Renal pelvis (tissue), 4 donors: Measurements from ENCODE around the gene HCFC2. TPM values are rescaled to one million over a fixed set of nuclear protein-coding genes. Genes with fewer than 3 reads are reported as not detected.

ENCODE experiments used
- DNase-seq: peaks from one replicate; pipeline ENCODE4 v3.0.0-alpha.2; 2013
- polyA plus RNA-seq, 3 donors: library from polyadenylated mRNA; unstranded; fragments of 120-200 nt; gene quantifications; one replicate each; pipeline ENCODE4 v1.2.1, GENCODE V29; 2013; ENCODE audit not compliant: insufficient read length in 3 of 3

HCFC2 gene
- polyA plus RNA-seq, 3 donors: 14.0 to 17.1 (median 16.8) TPM

DNA sequence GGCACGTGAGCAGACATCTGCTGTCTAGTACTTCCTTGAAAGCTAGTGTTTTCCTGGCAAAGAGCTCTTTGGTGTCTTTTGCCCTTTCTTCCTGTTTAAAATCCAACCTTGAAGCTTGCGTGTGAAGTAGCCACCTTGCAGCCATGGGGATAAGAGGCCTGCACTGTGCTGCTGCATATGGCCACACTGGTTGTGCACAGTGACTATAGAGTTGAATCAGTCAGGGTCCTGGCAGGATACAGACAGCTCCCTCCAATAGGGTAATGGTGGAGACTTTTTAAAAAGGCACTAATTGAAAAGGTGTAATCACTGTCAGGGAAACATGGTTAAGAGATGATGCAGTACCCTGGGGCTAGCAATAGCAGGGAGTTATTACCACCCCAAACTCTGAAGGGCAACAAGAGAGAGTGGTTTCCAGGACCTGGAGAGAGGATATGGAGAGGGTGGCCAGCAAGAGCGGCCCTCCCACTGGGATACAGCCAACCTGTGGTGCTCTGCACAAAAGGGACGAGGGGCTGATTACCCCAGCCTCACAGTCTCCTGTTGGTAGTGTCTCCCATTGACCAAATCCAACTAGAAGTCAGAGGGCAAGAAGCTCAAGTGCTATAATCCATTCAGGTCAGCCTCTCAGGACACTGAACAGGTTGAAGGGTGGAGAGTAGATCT is 9.5 kb upstream of the HCFC2 start:
- DNase-seq: no peak

DNA sequence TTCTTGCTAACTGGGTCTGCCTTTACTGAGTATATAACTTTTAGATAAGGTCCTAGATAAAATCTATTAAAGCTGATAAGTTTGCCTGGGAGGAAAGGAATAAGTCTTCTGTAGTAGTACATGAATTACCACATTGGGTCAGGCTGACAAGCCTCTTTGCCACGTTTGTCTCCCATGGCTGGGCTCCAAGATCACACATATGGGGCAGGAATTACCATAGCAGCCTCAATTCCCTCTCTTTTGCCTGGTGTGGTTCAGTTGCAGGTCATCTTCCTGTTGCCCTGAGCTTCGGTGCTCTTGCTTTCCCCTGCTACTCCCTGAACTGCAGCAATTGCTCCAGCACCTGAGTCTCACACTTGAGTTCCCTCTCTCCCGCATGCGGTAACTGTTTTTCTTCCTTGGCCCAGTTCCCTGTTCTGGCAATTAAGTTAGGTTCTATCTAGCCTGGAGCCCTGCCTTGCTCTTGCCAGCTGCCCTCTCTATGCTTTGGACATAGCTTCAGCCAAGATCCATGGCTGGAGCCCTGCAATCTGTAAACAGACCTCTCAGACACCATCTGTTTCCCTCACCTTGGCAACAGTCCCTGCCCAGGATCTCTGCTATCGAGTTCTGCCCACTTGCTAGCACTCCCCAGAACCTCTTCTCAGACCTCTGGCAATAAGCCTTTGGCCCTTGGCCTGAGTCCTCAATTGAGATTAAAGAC is 8.5 kb upstream of the HCFC2 start:
- DNase-seq: no peak

DNA sequence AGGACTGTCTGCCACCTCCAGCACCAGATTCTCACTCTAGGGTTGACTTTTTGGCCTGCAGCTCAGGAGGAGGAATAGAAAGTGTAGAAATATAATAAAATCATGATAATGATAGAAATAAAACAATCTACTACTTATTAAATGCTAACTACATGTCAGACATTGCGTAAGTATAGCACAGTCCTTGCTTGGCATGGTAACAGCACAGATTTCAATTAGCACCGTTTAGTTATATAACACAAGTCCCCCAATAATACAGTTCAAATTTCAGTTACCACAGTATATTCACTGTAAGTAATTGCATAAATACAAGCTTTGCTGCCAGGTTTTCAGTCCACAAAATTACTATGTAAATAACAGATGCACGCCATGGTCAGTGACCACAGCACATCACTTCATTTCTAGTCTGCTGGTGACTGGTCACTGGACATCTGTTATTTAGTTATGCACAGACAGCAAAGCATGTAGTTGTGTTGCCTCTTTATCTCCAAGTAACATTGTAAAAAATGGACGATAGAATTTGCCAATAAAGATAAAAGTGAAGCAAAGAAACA is 7.8 kb upstream of the HCFC2 start:
- no peak for DNase-seq

GRCh38 chr12:104057771-104058197 is 6.5 kb upstream of the HCFC2 start:
- no peak for DNase-seq

DNA sequence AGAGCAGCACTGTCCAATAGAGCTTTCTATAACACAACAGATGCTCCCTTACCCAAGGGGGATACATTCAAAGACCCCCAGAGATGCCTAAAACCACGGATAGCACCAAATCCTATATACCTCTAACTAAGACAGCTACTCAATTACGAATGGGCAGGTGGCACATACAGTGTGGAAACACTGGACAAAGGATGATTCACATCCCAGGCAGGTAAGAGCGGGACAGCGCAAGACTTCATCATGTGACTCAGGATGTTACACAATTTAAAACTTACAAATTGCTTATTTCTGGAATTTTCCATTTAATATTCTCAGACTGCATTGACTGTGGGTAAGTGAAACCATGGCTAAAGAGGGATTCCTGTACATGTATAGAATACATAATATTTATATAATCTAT is 5.5 kb upstream of the HCFC2 start:
- no peak for DNase-seq

GRCh38 chr12:104059963-104060362 is 4.4 kb upstream of the HCFC2 start:
- DNase-seq: no peak

DNA sequence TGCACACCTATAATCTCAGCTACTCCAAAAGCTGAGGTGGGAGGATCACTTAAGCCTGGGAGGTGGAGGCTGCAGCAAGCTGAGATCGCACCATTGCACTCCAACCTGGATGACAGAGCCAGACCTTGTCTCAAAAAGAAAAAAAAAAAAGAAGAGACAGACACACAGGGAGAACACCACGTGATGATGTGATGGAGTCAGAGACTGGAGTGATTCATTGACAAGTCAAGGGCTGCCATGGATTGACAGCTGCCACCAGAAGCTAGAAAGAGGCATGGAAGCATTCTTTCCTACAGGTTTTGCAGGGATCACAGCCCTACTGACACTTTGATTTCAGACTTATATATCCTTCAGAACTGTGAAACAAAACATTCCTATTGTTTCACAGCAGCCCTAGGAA is 3.5 kb upstream of the HCFC2 start:
- no peak for DNase-seq

DNA sequence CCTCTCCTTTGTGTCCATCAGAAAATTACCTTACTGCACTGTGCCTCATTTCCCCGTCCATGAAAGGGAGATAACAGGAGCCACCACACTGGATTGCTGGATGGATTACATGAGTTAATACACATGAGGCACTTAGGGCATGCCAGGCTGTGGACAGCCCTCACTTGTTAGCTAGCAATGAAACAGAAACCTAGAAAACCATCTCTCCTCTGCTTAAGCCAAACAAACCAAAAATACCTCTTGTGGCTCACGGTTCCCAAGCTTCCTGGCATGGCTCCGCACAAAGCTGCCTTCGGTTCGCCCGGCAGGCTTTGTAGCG is 660 bp upstream of the HCFC2 start:
- no peak for DNase-seq

GRCh38 chr12:104064842-104065427 is 604 bp downstream of the HCFC2 start:
- no peak for DNase-seq

GRCh38 chr12:104072099-104072498 is 7.8 kb downstream of the HCFC2 start:
- DNase-seq: no peak

GRCh38 chr12:104073699-104074098 is 9.4 kb downstream of the HCFC2 start:
- no peak for DNase-seq

GRCh38 chr12:104079024-104079423 is 14.7 kb downstream of the HCFC2 start:
- DNase-seq: no peak

DNA sequence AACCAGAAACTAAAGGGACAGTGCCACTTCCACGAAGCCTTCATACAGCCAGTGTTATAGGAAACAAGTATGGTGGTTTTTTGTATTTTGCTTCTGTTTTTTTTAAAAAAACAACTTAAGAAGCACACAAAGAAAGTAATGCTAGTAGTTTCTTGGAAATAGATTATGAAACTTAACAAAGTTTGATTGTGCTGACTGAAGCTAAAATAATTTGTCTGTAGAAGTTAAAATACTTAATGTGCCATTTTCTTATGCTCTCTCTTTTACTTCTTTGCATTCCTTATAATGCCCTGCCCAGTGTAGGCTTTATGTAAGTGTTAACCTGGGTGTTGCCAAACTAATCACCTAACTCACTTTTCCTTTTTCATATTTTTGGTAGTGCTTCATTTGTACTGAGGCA is 16.4 kb downstream of the HCFC2 start:
- DNase-seq: no peak

- DNase-seq: no peak
These were observed 19.6 kb downstream of the HCFC2 start for GRCh38 chr12:104083769-104084475.

GRCh38 chr12:104090685-104091084 is 26.4 kb downstream of the HCFC2 start:
- DNase-seq: no peak

- no peak for DNase-seq
These were observed 26.8 kb downstream of the HCFC2 start for GRCh38 chr12:104091136-104091535.

DNA sequence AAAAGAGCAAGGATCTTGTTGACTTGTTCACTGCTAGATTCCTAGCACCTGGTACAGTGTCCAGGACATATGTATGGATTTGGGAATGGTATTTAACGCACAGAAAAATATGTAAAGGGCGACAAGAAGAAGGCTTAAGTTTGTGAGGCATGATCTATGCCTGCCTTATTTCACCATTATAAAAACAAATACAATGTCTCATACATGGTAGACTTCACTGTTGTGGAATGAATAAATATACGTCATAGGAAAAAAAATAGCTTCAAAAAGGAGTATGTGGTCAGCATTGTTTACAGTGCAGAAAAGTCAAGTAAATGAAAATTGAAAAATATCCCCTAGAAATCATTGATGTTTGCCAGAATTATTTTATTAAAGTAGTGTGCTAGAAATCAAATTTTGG is 30.0 kb downstream of the HCFC2 start:
- DNase-seq: no peak

GRCh38 chr12:104095289-104095688 is 31.0 kb downstream of the HCFC2 start:
- DNase-seq: no peak

- DNase-seq: no peak
These were observed 33.6 kb downstream of the HCFC2 start for GRCh38 chr12:104097954-104098353.

DNA sequence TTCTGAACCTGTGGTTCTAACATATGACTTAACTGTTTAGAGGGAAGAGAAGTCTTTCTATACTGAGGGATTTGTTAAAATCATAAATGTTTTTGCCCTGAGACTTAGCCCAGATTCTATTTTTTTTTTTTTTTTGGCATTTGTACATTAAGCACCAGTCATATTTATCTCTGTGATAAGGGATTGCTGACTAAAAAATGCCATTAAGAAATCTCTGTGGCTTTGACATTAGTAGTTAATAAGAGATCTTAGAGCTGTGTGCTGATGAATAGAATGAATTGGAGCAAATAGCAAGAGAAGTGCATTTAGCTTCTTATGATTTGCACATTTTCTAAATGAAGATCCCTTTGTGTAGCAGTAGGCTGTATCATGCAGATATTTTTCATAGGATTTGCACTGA is 41.1 kb downstream of the HCFC2 start:
- no peak for DNase-seq

DNA sequence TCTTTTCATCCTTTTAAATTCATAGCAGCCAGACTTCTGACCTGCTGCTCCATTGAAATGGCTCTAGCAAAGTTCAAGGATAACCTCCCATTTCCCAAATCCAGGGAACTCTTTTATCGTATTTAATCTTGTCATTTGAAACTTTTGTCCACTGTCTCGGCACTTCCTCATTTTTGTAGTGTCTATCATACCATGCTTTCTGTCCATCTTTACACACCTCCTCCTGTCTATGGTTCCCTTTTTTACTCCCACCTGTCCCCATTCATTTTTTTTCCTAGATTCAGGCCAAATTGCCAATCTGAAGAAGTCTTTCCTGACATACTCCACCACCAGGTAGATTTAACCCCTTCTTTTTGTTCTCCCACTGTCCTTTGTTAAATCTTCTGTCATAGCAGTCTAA is 42.6 kb downstream of the HCFC2 start:
- DNase-seq: no peak

DNA sequence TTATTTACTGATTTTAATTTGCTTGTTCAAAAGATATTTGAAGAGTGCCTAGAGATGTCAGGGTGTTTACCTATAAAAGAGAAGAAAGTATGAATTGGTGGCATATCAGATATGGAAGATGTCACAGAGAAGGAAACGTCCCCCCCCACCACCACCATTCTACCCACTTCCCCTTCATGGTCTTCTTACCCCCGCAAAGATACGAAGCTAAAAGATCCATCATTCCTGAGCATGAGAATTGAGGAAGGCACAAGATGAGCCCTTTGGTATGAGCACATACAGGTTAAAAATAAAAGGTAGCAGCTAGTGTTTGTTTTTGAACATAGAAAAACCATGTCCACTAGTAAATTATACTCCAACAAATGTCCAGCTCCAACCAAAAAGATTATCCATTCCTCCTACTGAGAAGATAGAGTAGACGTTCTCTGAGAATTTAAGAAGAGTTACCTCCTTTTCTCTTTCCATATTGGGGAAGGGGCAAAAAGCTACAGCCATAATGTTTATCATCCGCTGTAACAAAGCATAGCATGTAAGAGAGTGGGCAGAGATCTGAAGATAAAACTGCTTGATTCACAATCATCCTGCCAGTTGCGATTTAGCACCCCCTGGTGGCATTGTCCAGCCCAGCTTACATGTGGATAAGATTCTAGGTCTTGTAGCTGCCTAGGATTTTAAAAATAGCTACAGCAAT is 44.6 kb downstream of the HCFC2 start:
- DNase-seq: peak; percentile 79
